ENCODE data around the gene SLC44A2. TPM values are rescaled to one million over a fixed set of nuclear protein-coding genes. Genes with fewer than 3 reads are reported as not detected.

The SLC44A2 gene
- total and polyA plus RNA-seq, 3 experiments from 2014 or later, result 70.5 to 285 (median 88.2) TPM

DNA sequence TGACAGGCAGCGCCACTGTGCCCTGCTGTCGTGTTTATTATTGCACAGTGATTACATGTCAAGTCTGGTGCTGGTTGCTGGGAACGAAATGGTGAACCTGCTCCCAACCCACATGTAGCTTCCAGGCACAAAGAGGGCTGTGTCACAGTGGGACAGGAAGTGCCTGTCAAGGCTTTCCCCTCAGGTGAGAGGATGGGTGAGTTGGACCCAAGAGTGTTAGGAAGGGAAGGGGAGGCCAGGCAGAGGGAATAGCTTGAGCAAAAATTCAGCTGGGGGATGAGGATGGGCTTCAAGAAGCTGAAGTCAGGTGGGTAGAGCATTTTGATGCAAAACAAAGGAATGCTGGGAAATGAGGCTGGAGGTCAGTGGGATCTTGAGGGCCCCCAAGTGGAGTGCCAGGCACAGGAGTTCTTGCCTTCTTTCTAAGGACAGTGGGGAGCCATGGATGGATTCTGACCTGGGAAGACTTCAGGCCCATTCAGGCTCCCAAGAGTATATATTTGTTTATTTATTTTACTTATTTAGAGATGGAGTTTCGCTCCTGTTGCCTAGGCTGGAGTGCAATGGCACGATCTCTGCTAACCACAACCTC, 67.4 kb downstream of the SLC44A2 start:
- no peaks in the 10 kb centered on the region for H3K9me3 Mint-ChIP-seq
- Histone ChIP-seq H3K27me3 (ENCODE audit: insufficient read depth, low read length, poor library complexity, severe bottlenecking) (no peaks in the 10 kb centered on the region), H3K36me3 (ENCODE audit: insufficient read depth, low read length) (peaks cover 18% of the 10 kb centered on the region), H3K27ac (ENCODE audit: low read depth, low read length) (no peak overlapping the region), H3K9me3 (ENCODE audit: low read length) (no peaks in the 10 kb centered on the region), H3K4me1 (ENCODE audit: insufficient read depth, low read length) (peaks cover 6% of the 10 kb centered on the region), H3K4me3 (ENCODE audit: low read length) (no peak overlapping the region)
- peak overlapping the region in 1 of 7 donors; percentile 8 for H3K4me3 Mint-ChIP-seq
- DNase-seq, result no peak
- H3K27ac Mint-ChIP-seq, result peak overlapping the region in 6 of 8 donors; percentile 21 to 82 (median 50)
- peaks cover 15 to 22% (median 16%) of the 10 kb centered on the region in 3 donors for H3K4me1 Mint-ChIP-seq
- peaks cover 3 to 6% of the 10 kb centered on the region in 2 donors for H3K27me3 Mint-ChIP-seq
- ChIA-PET POLR2A (no interaction called here), CTCF (interaction anchor here (0.7 to 1.3 kb wide), 4 partner anchors 37 to 131 kb away, joined by 3 read pairs; no protein-coding TSS in a partner anchor)
- H3K36me3 Mint-ChIP-seq, result peaks cover 0 to 43% (median 6%) of the 10 kb centered on the region in 3 donors

Other genes with a start within 250 kb of the SLC44A2 start
- 100 to 1,000 TPM; 210 to 212 TPM for gene TYK2, start 245.0 kb upstream of the SLC44A2 start, total RNA-seq
- 74.4 TPM for gene TYK2, start 245.0 kb upstream of the SLC44A2 start, polyA plus RNA-seq
- 100 to 1,000 TPM; 273 to 277 TPM for gene CDC37, start 222.0 kb upstream of the SLC44A2 start, total RNA-seq
- 100 TPM for gene CDC37, start 222.0 kb upstream of the SLC44A2 start, polyA plus RNA-seq
- gene PDE4A, start 205.0 kb upstream of the SLC44A2 start, total RNA-seq, result 10 to 100 TPM; 21.6 to 22.2 TPM
- 7.5 TPM for gene PDE4A, start 205.0 kb upstream of the SLC44A2 start, polyA plus RNA-seq
- gene KEAP1, start 122.2 kb upstream of the SLC44A2 start, total RNA-seq, result 100 to 1,000 TPM; 101 to 107 TPM
- gene KEAP1, start 122.2 kb upstream of the SLC44A2 start, polyA plus RNA-seq, result 58.3 TPM
- gene S1PR5, start 108.1 kb upstream of the SLC44A2 start, total RNA-seq, result 1 to 10 TPM; 1.5 to 1.8 TPM
- 90.3 TPM for gene S1PR5, start 108.1 kb upstream of the SLC44A2 start, polyA plus RNA-seq
- gene ATG4D, start 81.6 kb upstream of the SLC44A2 start, total RNA-seq, result 10 to 100 TPM; 44.4 to 45.1 TPM
- 28.9 TPM for gene ATG4D, start 81.6 kb upstream of the SLC44A2 start, polyA plus RNA-seq
- 10 to 100 TPM; 61.6 to 64.5 TPM for gene KRI1, start 59.5 kb upstream of the SLC44A2 start, total RNA-seq
- 45.7 TPM for gene KRI1, start 59.5 kb upstream of the SLC44A2 start, polyA plus RNA-seq
- 10 to 100 TPM; 22.2 to 23.1 TPM for gene CDKN2D, start 56.6 kb upstream of the SLC44A2 start, total RNA-seq
- gene CDKN2D, start 56.6 kb upstream of the SLC44A2 start, polyA plus RNA-seq, result 176 TPM
- gene AP1M2, start 38.2 kb upstream of the SLC44A2 start, total RNA-seq, result not detected
- not detected for gene AP1M2, start 38.2 kb upstream of the SLC44A2 start, polyA plus RNA-seq
- 100 to 1,000 TPM; 471 to 475 TPM for gene ILF3, start 28.8 kb downstream of the SLC44A2 start, total RNA-seq
- 100.0 TPM for gene ILF3, start 28.8 kb downstream of the SLC44A2 start, polyA plus RNA-seq
- 10 to 100 TPM; 76.1 to 80.1 TPM for gene QTRT1, start 75.9 kb downstream of the SLC44A2 start, total RNA-seq
- gene QTRT1, start 75.9 kb downstream of the SLC44A2 start, polyA plus RNA-seq, result 32.2 TPM
- 100 to 1,000 TPM; 154 to 165 TPM for gene DNM2, start 92.5 kb downstream of the SLC44A2 start, total RNA-seq
- 105 TPM for gene DNM2, start 92.5 kb downstream of the SLC44A2 start, polyA plus RNA-seq
- 10 to 100 TPM; 15.7 to 16.6 TPM for gene TMED1, start 210.7 kb downstream of the SLC44A2 start, total RNA-seq
- 29.9 TPM for gene TMED1, start 210.7 kb downstream of the SLC44A2 start, polyA plus RNA-seq
- gene C19orf38, start 222.9 kb downstream of the SLC44A2 start, total RNA-seq, result under 1 TPM; 0.44 to 0.48 TPM
- gene C19orf38, start 222.9 kb downstream of the SLC44A2 start, polyA plus RNA-seq, result not detected
- gene CARM1, start 246.0 kb downstream of the SLC44A2 start, total RNA-seq, result 10 to 100 TPM; 69.2 to 71.3 TPM
- 0.51 TPM for gene CARM1, start 246.0 kb downstream of the SLC44A2 start, polyA plus RNA-seq